ENCODE measurements around the gene THSD4.

The THSD4 gene

DNA sequence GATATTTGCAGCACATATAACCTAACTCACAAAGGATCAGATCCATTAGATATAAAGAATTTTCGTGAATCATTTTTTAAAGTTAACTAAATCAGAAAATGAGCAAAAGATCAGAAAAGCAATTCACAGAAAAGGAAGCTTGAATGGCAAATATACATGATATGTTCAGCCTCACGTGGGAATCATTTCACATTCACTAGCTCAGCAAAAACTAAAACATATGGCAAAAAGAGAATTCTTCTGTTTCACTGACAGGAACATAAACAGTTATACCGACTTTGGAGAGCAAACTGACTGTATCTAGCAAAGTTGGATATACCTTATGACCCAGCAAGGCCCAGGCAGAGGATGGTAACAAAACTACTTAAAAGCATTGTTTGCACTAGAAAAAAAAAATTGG is 661.0 kb downstream of the THSD4 start:
- Histone ChIP-seq H2BK12ac (ENCODE audit: low read length in 2 of 2) (no peak overlapping the region), H3K4me2 (ENCODE audit: low read length, poor library complexity, severe bottlenecking) (no peak overlapping the region), H3K4me1 (ENCODE audit: control insufficient read depth, insufficient read depth, low read depth, low read length) (peaks cover 11% of the 10 kb centered on the region), H2AK5ac (ENCODE audit: low read length, severe bottlenecking) (no peak overlapping the region), H3K18ac (ENCODE audit: low read depth in 1 of 2, low read length in 2 of 2) (no peak overlapping the region), H2BK120ac (ENCODE audit: low read depth, low read length) (no peak overlapping the region), H3K36me3 (ENCODE audit: control insufficient read depth in 1 of 2, insufficient read depth in 2 of 2, low read depth in 1 of 2, low read length in 2 of 2) (peaks cover 3 to 20% of the 10 kb centered on the region in 2 experiments), H4K91ac (ENCODE audit: low read length) (no peak overlapping the region), H2BK15ac (ENCODE audit: low read depth, poor library complexity, severe bottlenecking) (no peak overlapping the region), H2BK5ac (ENCODE audit: low read depth, low read length, poor library complexity, severe bottlenecking) (no peak overlapping the region), H3K27me3 (ENCODE audit: control insufficient read depth in 1 of 2, insufficient read depth in 1 of 2, low read length in 2 of 2) (no peaks in the 10 kb centered on the region), H3K9me3 (ENCODE audit: control insufficient read depth, low read length) (no peaks in the 10 kb centered on the region), H3K27ac (ENCODE audit: low read length, poor library complexity, severe bottlenecking) (no peak overlapping the region), H3K79me1 (replicated peaks; ENCODE audit: low read length, poor library complexity, severe bottlenecking) (peaks cover 3% of the 10 kb centered on the region), H3K9ac (ENCODE audit: low read length) (no peak overlapping the region), H4K8ac (ENCODE audit: low read length) (no peak overlapping the region), H2AFZ (ENCODE audit: low read depth, low read length) (no peak overlapping the region), H3K14ac (ENCODE audit: low read length in 2 of 2) (no peak overlapping the region), H3K4ac (ENCODE audit: low read depth in 1 of 2, low read length in 2 of 2) (no peak overlapping the region), H3K4me3 (ENCODE audit: insufficient read depth in 1 of 2, low read depth in 1 of 2, low read length in 2 of 2) (no peak overlapping the region), H3K23ac (ENCODE audit: low read length in 2 of 2) (no peak overlapping the region)
- 80% methylated on average over 3 of the region's 3 CpGs for WGBS
- DNase-seq: no peak

DNA sequence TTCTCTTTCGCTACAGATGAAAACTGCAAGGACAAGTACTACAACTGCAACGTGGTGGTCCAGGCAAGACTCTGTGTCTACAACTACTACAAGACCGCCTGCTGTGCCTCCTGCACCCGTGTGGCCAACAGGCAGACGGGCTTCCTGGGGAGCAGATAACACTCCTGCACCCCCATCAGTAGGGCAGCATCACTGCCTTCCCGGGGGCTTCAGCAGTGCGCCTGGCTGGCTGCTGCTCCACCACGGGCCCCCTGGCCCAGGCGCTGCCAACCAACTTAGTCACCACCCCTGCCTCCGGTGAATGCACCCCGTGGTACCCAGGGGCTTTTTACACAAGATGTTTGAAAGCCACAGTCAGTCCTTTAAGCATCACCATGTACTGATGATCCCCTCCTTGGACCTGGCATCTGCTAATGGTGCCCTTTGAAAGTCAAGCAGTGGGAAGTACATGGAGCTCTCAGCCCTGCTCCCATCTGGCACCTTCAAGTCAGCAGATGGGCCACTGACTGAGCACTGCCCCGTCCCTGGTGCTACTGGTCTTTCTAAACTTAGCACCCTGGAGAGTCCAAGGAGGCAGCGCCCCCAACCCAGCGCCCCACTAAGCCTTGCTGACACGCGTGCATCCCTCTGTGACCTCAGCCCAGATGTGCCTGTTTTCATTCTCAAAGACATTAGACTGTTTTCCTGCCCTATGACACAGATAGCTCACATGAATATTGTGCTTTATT is 662.1 kb downstream of the THSD4 start:
- Histone ChIP-seq H3K23ac (ENCODE audit: low read length in 2 of 2) (no peak overlapping the region), H2BK120ac (ENCODE audit: low read depth, low read length) (no peak overlapping the region), H3K27me3 (ENCODE audit: control insufficient read depth in 1 of 2, insufficient read depth in 1 of 2, low read length in 2 of 2) (no peaks in the 10 kb centered on the region), H3K79me1 (replicated peaks; ENCODE audit: low read length, poor library complexity, severe bottlenecking) (peaks cover 3% of the 10 kb centered on the region), H2BK5ac (ENCODE audit: low read depth, low read length, poor library complexity, severe bottlenecking) (no peak overlapping the region), H3K36me3 (ENCODE audit: control insufficient read depth in 1 of 2, insufficient read depth in 2 of 2, low read depth in 1 of 2, low read length in 2 of 2) (peaks cover 3 to 13% of the 10 kb centered on the region in 2 experiments), H4K91ac (ENCODE audit: low read length) (peak overlapping the region; percentile 28), H2AK5ac (ENCODE audit: low read length, severe bottlenecking) (peak overlapping the region; percentile 36), H3K9ac (ENCODE audit: low read length) (no peak overlapping the region), H3K4me3 (ENCODE audit: insufficient read depth in 1 of 2, low read depth in 1 of 2, low read length in 2 of 2) (no peak overlapping the region), H3K4me2 (ENCODE audit: low read length, poor library complexity, severe bottlenecking) (no peak overlapping the region), H4K8ac (ENCODE audit: low read length) (peak overlapping the region; percentile 12), H3K9me3 (ENCODE audit: control insufficient read depth, low read length) (no peaks in the 10 kb centered on the region), H2BK12ac (ENCODE audit: low read length in 2 of 2) (no peak overlapping the region), H3K14ac (ENCODE audit: low read length in 2 of 2) (no peak overlapping the region), H3K18ac (ENCODE audit: low read depth in 1 of 2, low read length in 2 of 2) (peak overlapping the region in 1 of 2 experiments; percentile 41), H3K27ac (ENCODE audit: low read length, poor library complexity, severe bottlenecking) (no peak overlapping the region), H3K4ac (ENCODE audit: low read depth in 1 of 2, low read length in 2 of 2) (no peak overlapping the region), H2BK15ac (ENCODE audit: low read depth, poor library complexity, severe bottlenecking) (no peak overlapping the region), H3K4me1 (ENCODE audit: control insufficient read depth, insufficient read depth, low read depth, low read length) (peaks cover 19% of the 10 kb centered on the region), H2AFZ (ENCODE audit: low read depth, low read length) (no peak overlapping the region)
- DNase-seq: no peak
- WGBS: 87% methylated on average over 16 of the region's 16 CpGs

DNA sequence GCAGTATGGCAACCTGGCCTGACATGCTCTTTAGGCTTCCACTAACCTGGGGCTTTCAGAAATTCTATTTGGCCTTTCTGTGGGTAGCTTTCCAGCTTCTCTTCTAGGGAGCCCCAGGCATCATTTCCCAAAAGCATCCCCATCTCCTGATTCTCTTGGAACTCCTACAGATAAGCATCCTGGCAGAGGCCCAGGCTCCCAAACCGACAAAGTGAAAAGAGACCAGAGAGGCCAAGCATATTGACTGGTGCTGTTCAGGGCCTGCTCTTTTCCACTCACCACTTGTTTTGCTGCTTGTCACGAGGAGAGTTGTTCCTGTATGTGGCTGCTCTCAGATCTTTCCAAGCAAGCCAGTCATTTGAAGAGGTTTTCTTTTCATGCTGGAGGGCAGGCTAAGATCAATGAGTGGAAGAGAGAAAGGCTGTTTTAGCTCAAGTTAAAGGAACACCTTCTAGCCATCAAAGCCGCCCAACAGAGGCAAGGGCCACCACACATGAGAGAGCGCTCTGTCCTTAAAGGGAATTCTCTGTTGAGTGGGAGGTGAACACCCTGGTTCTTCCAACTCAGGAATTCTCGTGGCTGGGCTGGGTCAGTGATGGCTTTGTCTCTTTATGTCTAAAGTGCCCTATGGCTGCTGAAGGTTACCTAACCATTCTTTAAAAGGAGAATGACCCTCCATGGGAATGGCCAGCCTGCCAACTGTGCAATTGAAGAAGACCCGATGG is 664.0 kb downstream of the THSD4 start:
- H3K9ac ChIP-seq (ENCODE audit: low read length): no peak overlapping the region
- peaks cover 3% of the 10 kb centered on the region for H3K79me1 ChIP-seq (replicated peaks; ENCODE audit: low read length, poor library complexity, severe bottlenecking)
- no peaks in the 10 kb centered on the region for H3K9me3 ChIP-seq (ENCODE audit: control insufficient read depth, low read length)
- H3K4me1 ChIP-seq (ENCODE audit: control insufficient read depth, insufficient read depth, low read depth, low read length): peaks cover 21% of the 10 kb centered on the region
- H2BK15ac ChIP-seq (ENCODE audit: low read depth, poor library complexity, severe bottlenecking): no peak overlapping the region
- no peak overlapping the region for H3K4me2 ChIP-seq (ENCODE audit: low read length, poor library complexity, severe bottlenecking)
- H3K23ac ChIP-seq (ENCODE audit: low read length in 2 of 2): no peak overlapping the region
- no peak overlapping the region for H2AFZ ChIP-seq (ENCODE audit: low read depth, low read length)
- H4K8ac ChIP-seq (ENCODE audit: low read length): no peak overlapping the region
- WGBS: 91% methylated on average over 6 of the region's 6 CpGs
- peaks cover 3 to 13% of the 10 kb centered on the region in 2 experiments for H3K36me3 ChIP-seq (ENCODE audit: control insufficient read depth in 1 of 2, insufficient read depth in 2 of 2, low read depth in 1 of 2, low read length in 2 of 2)
- H3K4ac ChIP-seq (ENCODE audit: low read depth in 1 of 2, low read length in 2 of 2): peak overlapping the region in 1 of 2 experiments; percentile 7
- no peak overlapping the region for H3K4me3 ChIP-seq (ENCODE audit: insufficient read depth in 1 of 2, low read depth in 1 of 2, low read length in 2 of 2)
- peak overlapping the region; percentile 47 for H2AK5ac ChIP-seq (ENCODE audit: low read length, severe bottlenecking)
- H2BK120ac ChIP-seq (ENCODE audit: low read depth, low read length): no peak overlapping the region
- no peak overlapping the region for H3K14ac ChIP-seq (ENCODE audit: low read length in 2 of 2)
- no peak for DNase-seq
- no peak overlapping the region for H3K18ac ChIP-seq (ENCODE audit: low read depth in 1 of 2, low read length in 2 of 2)
- H2BK5ac ChIP-seq (ENCODE audit: low read depth, low read length, poor library complexity, severe bottlenecking): no peak overlapping the region
- no peak overlapping the region for H2BK12ac ChIP-seq (ENCODE audit: low read length in 2 of 2)
- no peak overlapping the region for H3K27ac ChIP-seq (ENCODE audit: low read length, poor library complexity, severe bottlenecking)
- no peak overlapping the region for H4K91ac ChIP-seq (ENCODE audit: low read length)
- H3K27me3 ChIP-seq (ENCODE audit: control insufficient read depth in 1 of 2, insufficient read depth in 1 of 2, low read length in 2 of 2): no peaks in the 10 kb centered on the region
